K562 (cell line): ENCODE measurements around the gene CCDC88C. TPM values are rescaled to one million over a fixed set of nuclear protein-coding genes. Genes with fewer than 3 reads are reported as not detected.
A peak's percentile ranks its signal among the peaks of the same experiment; 100 is the strongest.

ENCODE experiments used
- CAMTA2 ChIP-seq: fragments of 250-450 bp; sonication (Bioruptor Pico); conservative IDR thresholded peaks from 2 replicates; pipeline ENCODE4 v1.5.1; 2022
- CC2D1A ChIP-seq: fragments of 450-650 bp; IDR thresholded peaks from 2 replicates; pipeline ENCODE4 v1.6.1; 2017; ENCODE audit warnings: mild to moderate bottlenecking
- MIER1 ChIP-seq: fragments of 450-650 bp; IDR thresholded peaks from 2 replicates; pipeline ENCODE4 v1.6.1; 2016; ENCODE audit warnings: antibody characterized with exemption, mild to moderate bottlenecking, low read depth
- RBFOX2 ChIP-seq: fragments of 200-400 bp; formaldehyde crosslinking; IDR thresholded peaks from 2 replicates; pipeline ENCODE4 v1.6.1; 2017; ENCODE audit warnings: low read depth, mild to moderate bottlenecking, low read length, moderate library complexity
- ZC3H8 ChIP-seq: fragments of 450-650 bp; IDR thresholded peaks from 2 replicates; pipeline ENCODE4 v1.6.1; 2017
- ZNF239 ChIP-seq: fragments of 250-450 bp; sonication (Bioruptor Pico); IDR thresholded peaks from 2 replicates; pipeline ENCODE4 v1.4.0; 2020; ENCODE audit warnings: mild to moderate bottlenecking
- ZSCAN32 ChIP-seq: fragments of 450-650 bp; formaldehyde crosslinking; IDR thresholded peaks from 2 replicates; pipeline ENCODE4 v1.4.0; 2020; ENCODE audit warnings: mild to moderate bottlenecking, moderate library complexity
- polyA plus RNA-seq, 8 experiments: library from polyadenylated mRNA; depleted of rRNA in 4 of 8; stranded (reverse) in 5 of 8; unstranded in 3 of 8; fragments of >200 nt; fragmentation: Nextera tagmentation in 2 of 8; fragmentation: Illumina TruSeq in 1 of 8; extraction: Ambion mirVana in 2 of 8; extraction: Trizol in 1 of 8; gene quantifications; 2 replicates each; pipeline versions ENCODE4 v1.2.1 to v1.2.3, GENCODE V29; 2011 to 2014; ENCODE audit warnings: inconsistent platforms in 1 of 8, missing spikeins in 1 of 8
- total RNA-seq, 7 experiments: library from RNA; depleted of rRNA in 6 of 7; stranded (reverse); fragments of >200 nt in 6 of 7; fragmentation: Illumina TruSeq in 2 of 7; extraction: Trizol in 2 of 7; gene quantifications; 2 replicates each; pipeline versions ENCODE4 v1.2.1 to v1.2.3, GENCODE V29; 2011 to 2021; ENCODE audit warnings: low replicate concordance in 1 of 7
- TF ChIP-seq, protein P1 (sequence below): sonication (generic); formaldehyde crosslinking; IDR thresholded peaks from 2 replicates; pipeline ENCODE4 v1.8.0; 2022; ENCODE audit warnings: mild to moderate bottlenecking, low read depth, missing genetic modification reagents
- TF ChIP-seq, protein P2 (sequence below), 2 experiments: fragments of 450-650 bp in 1 of 2; sonication (generic) in 1 of 2; formaldehyde crosslinking; conservative IDR thresholded peaks; 2 replicates each; pipeline versions ENCODE4 v1.4.0 to v1.8.1; 2020 to 2022; ENCODE audit warnings: mild to moderate bottlenecking in 1 of 2, missing genetic modification reagents in 1 of 2
- TF ChIP-seq, protein P3 (sequence below): fragments of 450-650 bp; IDR thresholded peaks from 2 replicates; pipeline ENCODE4 v1.6.1; 2016; ENCODE audit warnings: mild to moderate bottlenecking, moderate library complexity
- TF ChIP-seq, protein P4 (sequence below): sonication (generic); formaldehyde crosslinking; IDR thresholded peaks from 2 replicates; pipeline ENCODE4 v1.8.0; 2022; ENCODE audit warnings: mild to moderate bottlenecking, missing genetic modification reagents

The CCDC88C gene
- total and polyA plus RNA-seq, 9 of the 15 experiments (the other 6 are each of a cell fraction or from before 2014, with no cell fraction given): 0.62 to 22.5 (median 10.7) TPM

DNA sequence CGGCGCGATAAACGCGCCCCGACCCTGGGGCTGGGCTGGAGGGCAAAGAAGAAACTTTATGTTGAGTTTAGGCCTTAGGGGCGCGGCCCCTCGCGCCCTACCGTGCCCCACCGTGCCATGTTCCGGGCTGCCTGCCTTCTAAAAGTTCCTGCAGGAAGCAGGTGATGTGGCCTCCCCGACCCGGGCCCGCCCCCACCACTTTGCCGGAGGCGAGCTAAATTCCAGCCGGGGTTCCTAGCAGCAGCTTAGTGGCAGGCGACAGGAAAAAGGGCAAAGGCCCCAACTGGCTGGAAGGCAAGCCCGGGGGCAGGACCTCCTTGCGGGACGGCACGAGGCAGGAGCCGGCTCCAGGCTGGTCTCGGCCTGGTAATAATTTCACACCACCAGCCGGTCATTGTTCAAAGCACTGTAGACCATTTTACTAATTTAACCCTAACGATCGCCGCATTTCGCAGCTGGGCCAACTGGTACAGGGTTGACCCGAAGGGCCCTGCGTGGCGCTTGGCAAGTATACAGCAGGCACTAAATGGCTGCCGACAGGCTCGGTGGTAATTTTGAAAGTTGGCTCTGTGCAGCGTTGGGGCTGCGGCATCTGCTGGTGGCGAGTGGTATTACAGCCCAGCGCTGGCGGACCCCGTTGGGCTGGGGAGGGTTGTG is 895 bp upstream of the CCDC88C start (continued):
- TF ChIP-seq, protein P1, sequence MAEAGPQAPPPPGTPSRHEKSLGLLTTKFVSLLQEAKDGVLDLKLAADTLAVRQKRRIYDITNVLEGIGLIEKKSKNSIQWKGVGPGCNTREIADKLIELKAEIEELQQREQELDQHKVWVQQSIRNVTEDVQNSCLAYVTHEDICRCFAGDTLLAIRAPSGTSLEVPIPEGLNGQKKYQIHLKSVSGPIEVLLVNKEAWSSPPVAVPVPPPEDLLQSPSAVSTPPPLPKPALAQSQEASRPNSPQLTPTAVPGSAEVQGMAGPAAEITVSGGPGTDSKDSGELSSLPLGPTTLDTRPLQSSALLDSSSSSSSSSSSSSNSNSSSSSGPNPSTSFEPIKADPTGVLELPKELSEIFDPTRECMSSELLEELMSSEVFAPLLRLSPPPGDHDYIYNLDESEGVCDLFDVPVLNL (CRISPR knock-in tag): 0 out of 2 replicates have a peak, but pooled peaks have one; percentile 2
- no peak for TF ChIP-seq ZSCAN32 (CRISPR knock-in tag)
- TF ChIP-seq CC2D1A: peak; percentile 47; the same call in 1 of the 2 replicates
- TF ChIP-seq ZC3H8: no peak
- TF ChIP-seq, protein P2, sequence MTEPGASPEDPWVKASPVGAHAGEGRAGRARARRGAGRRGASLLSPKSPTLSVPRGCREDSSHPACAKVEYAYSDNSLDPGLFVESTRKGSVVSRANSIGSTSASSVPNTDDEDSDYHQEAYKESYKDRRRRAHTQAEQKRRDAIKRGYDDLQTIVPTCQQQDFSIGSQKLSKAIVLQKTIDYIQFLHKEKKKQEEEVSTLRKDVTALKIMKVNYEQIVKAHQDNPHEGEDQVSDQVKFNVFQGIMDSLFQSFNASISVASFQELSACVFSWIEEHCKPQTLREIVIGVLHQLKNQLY (CRISPR knock-in tag; conservative IDR thresholded peaks at IDR 0.05): no peak
- TF ChIP-seq, protein P3, sequence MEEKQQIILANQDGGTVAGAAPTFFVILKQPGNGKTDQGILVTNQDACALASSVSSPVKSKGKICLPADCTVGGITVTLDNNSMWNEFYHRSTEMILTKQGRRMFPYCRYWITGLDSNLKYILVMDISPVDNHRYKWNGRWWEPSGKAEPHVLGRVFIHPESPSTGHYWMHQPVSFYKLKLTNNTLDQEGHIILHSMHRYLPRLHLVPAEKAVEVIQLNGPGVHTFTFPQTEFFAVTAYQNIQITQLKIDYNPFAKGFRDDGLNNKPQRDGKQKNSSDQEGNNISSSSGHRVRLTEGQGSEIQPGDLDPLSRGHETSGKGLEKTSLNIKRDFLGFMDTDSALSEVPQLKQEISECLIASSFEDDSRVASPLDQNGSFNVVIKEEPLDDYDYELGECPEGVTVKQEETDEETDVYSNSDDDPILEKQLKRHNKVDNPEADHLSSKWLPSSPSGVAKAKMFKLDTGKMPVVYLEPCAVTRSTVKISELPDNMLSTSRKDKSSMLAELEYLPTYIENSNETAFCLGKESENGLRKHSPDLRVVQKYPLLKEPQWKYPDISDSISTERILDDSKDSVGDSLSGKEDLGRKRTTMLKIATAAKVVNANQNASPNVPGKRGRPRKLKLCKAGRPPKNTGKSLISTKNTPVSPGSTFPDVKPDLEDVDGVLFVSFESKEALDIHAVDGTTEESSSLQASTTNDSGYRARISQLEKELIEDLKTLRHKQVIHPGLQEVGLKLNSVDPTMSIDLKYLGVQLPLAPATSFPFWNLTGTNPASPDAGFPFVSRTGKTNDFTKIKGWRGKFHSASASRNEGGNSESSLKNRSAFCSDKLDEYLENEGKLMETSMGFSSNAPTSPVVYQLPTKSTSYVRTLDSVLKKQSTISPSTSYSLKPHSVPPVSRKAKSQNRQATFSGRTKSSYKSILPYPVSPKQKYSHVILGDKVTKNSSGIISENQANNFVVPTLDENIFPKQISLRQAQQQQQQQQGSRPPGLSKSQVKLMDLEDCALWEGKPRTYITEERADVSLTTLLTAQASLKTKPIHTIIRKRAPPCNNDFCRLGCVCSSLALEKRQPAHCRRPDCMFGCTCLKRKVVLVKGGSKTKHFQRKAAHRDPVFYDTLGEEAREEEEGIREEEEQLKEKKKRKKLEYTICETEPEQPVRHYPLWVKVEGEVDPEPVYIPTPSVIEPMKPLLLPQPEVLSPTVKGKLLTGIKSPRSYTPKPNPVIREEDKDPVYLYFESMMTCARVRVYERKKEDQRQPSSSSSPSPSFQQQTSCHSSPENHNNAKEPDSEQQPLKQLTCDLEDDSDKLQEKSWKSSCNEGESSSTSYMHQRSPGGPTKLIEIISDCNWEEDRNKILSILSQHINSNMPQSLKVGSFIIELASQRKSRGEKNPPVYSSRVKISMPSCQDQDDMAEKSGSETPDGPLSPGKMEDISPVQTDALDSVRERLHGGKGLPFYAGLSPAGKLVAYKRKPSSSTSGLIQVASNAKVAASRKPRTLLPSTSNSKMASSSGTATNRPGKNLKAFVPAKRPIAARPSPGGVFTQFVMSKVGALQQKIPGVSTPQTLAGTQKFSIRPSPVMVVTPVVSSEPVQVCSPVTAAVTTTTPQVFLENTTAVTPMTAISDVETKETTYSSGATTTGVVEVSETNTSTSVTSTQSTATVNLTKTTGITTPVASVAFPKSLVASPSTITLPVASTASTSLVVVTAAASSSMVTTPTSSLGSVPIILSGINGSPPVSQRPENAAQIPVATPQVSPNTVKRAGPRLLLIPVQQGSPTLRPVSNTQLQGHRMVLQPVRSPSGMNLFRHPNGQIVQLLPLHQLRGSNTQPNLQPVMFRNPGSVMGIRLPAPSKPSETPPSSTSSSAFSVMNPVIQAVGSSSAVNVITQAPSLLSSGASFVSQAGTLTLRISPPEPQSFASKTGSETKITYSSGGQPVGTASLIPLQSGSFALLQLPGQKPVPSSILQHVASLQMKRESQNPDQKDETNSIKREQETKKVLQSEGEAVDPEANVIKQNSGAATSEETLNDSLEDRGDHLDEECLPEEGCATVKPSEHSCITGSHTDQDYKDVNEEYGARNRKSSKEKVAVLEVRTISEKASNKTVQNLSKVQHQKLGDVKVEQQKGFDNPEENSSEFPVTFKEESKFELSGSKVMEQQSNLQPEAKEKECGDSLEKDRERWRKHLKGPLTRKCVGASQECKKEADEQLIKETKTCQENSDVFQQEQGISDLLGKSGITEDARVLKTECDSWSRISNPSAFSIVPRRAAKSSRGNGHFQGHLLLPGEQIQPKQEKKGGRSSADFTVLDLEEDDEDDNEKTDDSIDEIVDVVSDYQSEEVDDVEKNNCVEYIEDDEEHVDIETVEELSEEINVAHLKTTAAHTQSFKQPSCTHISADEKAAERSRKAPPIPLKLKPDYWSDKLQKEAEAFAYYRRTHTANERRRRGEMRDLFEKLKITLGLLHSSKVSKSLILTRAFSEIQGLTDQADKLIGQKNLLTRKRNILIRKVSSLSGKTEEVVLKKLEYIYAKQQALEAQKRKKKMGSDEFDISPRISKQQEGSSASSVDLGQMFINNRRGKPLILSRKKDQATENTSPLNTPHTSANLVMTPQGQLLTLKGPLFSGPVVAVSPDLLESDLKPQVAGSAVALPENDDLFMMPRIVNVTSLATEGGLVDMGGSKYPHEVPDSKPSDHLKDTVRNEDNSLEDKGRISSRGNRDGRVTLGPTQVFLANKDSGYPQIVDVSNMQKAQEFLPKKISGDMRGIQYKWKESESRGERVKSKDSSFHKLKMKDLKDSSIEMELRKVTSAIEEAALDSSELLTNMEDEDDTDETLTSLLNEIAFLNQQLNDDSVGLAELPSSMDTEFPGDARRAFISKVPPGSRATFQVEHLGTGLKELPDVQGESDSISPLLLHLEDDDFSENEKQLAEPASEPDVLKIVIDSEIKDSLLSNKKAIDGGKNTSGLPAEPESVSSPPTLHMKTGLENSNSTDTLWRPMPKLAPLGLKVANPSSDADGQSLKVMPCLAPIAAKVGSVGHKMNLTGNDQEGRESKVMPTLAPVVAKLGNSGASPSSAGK: peak; percentile 89
- TF ChIP-seq CAMTA2 (CRISPR knock-in tag): no peak
- TF ChIP-seq, protein P4, sequence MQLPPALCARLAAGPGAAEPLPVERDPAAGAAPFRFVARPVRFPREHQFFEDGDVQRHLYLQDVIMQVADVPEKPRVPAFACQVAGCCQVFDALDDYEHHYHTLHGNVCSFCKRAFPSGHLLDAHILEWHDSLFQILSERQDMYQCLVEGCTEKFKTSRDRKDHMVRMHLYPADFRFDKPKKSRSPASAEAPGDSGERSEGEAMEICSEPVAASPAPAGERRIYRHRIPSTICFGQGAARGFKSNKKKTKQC: no peak
- no peak for TF ChIP-seq ZNF239 (CRISPR knock-in tag)
- no peak for TF ChIP-seq MIER1
- peak; percentile 61 for TF ChIP-seq RBFOX2
